Transverse colon (tissue), 4 donors: ENCODE measurements around the gene SERP2. TPM values are rescaled to one million over a fixed set of nuclear protein-coding genes. Genes with fewer than 3 reads are reported as not detected.
"Not testable (repeated sequence)": the region's sequence is repeated elsewhere in the genome, so short reads cannot be mapped to it uniquely, and the experiment has no call there.

Experiments used
- DNase-seq: peaks from one replicate; pipeline ENCODE4 v3.0.0-alpha.2; 2019
- H3K27ac ChIP-seq, 4 donors: fragments of 200-600 bp; sonication (generic); 2 replicates each; pipeline ENCODE4 v1.5.1; 2016 to 2018; ENCODE audit warnings: inconsistent platforms in 4 of 4
- H3K27me3 ChIP-seq: fragments of 200-600 bp; sonication (generic); 2 replicates; pipeline ENCODE4 v1.5.1; 2017; ENCODE audit warnings: inconsistent platforms
- H3K36me3 ChIP-seq, 4 donors: fragments of 200-600 bp; sonication (generic); 2 replicates each; pipeline ENCODE4 v1.5.1; 2017 to 2019; ENCODE audit warnings: inconsistent platforms in 4 of 4
- H3K4me1 ChIP-seq, 4 donors: fragments of 200-600 bp; sonication (generic); 2 replicates each; pipeline ENCODE4 v1.5.1; 2017 to 2020; ENCODE audit warnings: inconsistent platforms in 4 of 4
- H3K4me3 ChIP-seq, 4 donors: fragments of 200-600 bp; sonication (generic); 1 replicate in 1 of 4; 2 replicates in 3 of 4; pipeline versions ENCODE4 v1.5.1 to v1.6.1; 2017 to 2019; ENCODE audit warnings: inconsistent platforms in 4 of 4
- H3K9me3 ChIP-seq, 2 donors: fragments of 200-600 bp; sonication (generic); 2 replicates each; pipeline ENCODE4 v1.5.1; 2017 to 2019; ENCODE audit warnings: inconsistent platforms in 2 of 2
- CTCF ChIP-seq, 5 experiments: fragments of 200-600 bp in 3 of 5; fragments of 450-650 bp in 2 of 5; sonication (generic) in 3 of 5; IDR thresholded peaks; 1 replicate in 2 of 5; 2 replicates in 3 of 5; pipeline ENCODE4 v1.5.1; 2016 to 2017; ENCODE audit warnings: antibody characterized with exemption in 5 of 5, inconsistent platforms in 3 of 5, mild to moderate bottlenecking in 2 of 5, moderate library complexity in 1 of 5
- EP300 ChIP-seq: sonication (generic); formaldehyde crosslinking; IDR thresholded peaks from one replicate; pipeline ENCODE4 v1.6.1; 2017; ENCODE audit warnings: antibody characterized with exemption, low read depth
- POLR2A ChIP-seq: fragments of 450-650 bp; IDR thresholded peaks from one replicate; pipeline ENCODE4 v1.6.1; 2016; ENCODE audit warnings: antibody characterized with exemption, mild to moderate bottlenecking, moderate library complexity
- POLR2AphosphoS5 ChIP-seq, 3 donors: sonication (generic); formaldehyde crosslinking; IDR thresholded peaks; one replicate each; pipeline ENCODE4 v1.6.1; 2016; ENCODE audit warnings: antibody characterized with exemption in 3 of 3
- WGBS, 2 donors: methylation state at CpG; one replicate each; pipeline ENCODE4 v1.1.5; 2018; ENCODE audit warnings: low coverage in 1 of 2; 5-methylcytosine and 5-hydroxymethylcytosine counted together
- in situ Hi-C, 4 donors: fragments of 200-750 bp; cut with MboI; loops; one replicate each; pipeline versions ENCODE4 v1.15.0 to v1.15.1; 2017; ENCODE audit warnings: low sequenced_read_pairs in 3 of 4, low pct_ligation_motif_present in 1 of 4, low pct_unique_long_range_greater_than_20kb in 1 of 4
- intact Hi-C: fragments of 100-400 bp; cut with DNase I; formaldehyde crosslinking; loops from one replicate; pipeline ENCODE4 v1.15.1; 2023; ENCODE audit warnings: low total_unique reads
- total RNA-seq, 4 donors: library from RNA; depleted of rRNA; stranded (reverse); fragments of >200 nt; gene quantifications; one replicate each; pipeline ENCODE4 v1.1.0, GENCODE V29; 2016

SERP2 gene
- 1 to 10 TPM in 2 of 4 donors, not detected in 2; 1.8 to 2.4 TPM for total RNA-seq

DNA sequence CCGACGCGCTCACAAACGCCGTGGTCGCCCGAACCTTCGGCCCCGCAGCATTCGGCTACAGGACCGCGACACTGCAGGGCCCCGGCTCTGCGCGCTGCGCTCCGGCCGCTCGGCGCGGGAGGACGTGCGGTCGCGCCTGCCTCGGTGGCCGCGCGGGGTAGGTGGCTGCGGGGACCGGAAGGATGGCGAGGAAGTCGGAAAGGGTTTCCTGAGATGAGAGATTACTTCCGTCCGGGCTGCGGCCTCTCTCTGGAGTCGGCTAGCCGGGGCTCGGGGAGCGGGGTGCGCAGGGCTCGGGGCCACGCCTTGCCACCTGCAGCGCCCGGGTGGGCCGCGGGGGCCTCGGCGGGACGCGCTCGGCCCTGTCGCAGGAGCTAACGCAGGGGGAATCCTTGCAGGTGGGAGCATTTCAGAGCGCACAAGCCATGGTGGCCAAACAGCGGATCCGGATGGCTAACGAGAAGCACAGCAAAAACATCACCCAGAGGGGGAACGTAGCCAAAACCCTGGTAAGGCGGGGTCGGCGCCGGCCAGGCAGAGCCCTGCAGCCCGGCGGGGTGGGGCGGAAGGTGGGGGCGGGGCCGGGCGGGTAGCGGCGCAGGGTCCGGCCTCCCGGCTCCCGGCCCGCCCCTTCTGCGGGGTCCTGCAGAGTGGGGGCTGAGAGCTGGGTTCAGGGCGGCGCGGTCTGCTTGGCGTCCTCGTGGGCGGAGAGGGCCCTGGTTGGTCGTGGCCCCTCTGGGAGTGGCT lies at the start of gene SERP2:
Gene SERP2 (plus strand): TSS at position 224 of the 747 bp plus-strand sequence. CDS start 202 bp downstream, at position 426.
- Histone ChIP-seq H3K4me3 (peak within 1 kb of the TSS; percentile 45 to 64 (median 55)), H3K4me1 (peaks cover 11 to 32% (median 20%) of the 10 kb centered on the region in 4 donors), H3K27me3 (no peaks in the 10 kb centered on the region), H3K9me3 (no peaks in the 10 kb centered on the region), H3K27ac (peak within 1 kb of the TSS; percentile 69 to 77 (median 74)), H3K36me3 (no peaks in the 10 kb centered on the region)
- WGBS, 2 donors = 6% methylated on average over 53 of the region's 83 CpGs; no CpG with 5 or more reads in 1 of the 2 donors
- TF ChIP-seq POLR2AphosphoS5 (IDR thresholded peaks at IDR 0.05) (no peak), CTCF (IDR thresholded peaks at IDR 0.05) (no peak), EP300 (no peak), POLR2A (no peak)
- in situ Hi-C loops (no loop called here), intact Hi-C loops (no loop called here)
- no peak for DNase-seq

GRCh38 chr13:44326961-44327360 lies 46.7 kb upstream of the SERP2 start:
- TF ChIP-seq POLR2A (no peak), POLR2AphosphoS5 (IDR thresholded peaks at IDR 0.05) (no peak), CTCF (IDR thresholded peaks at IDR 0.05) (no peak), EP300 (no peak)
- no peaks in the 10 kb centered on the region for H3K9me3 ChIP-seq

GRCh38 chr13:44329041-44329440 lies 44.6 kb upstream of the SERP2 start:
- in situ Hi-C loops, H3K27me3 ChIP-seq, intact Hi-C loops, H3K36me3 ChIP-seq, H3K27ac ChIP-seq, H3K9me3 ChIP-seq, H3K4me3 ChIP-seq, DNase-seq: not testable (repeated sequence)
- peaks cover 3 to 16% (median 8%) of the 10 kb centered on the region in 4 donors for H3K4me1 ChIP-seq

More at GRCh38 chr13:44326961-44327360, 46.7 kb upstream of the SERP2 start:
- peak overlapping the region in 1 of 4 donors; percentile 16 for H3K27ac ChIP-seq
- in situ Hi-C loops = no loop called here
- no peak overlapping the region for H3K4me3 ChIP-seq
- no peaks in the 10 kb centered on the region for H3K36me3 ChIP-seq
- intact Hi-C loops = no loop called here
- 61 to 80% methylated on average over 1 to 2 of the region's 2 CpGs for WGBS, 2 donors
- DNase-seq = no peak
- H3K27me3 ChIP-seq = no peaks in the 10 kb centered on the region
- peaks cover 0 to 7% (median 3%) of the 10 kb centered on the region in 4 donors for H3K4me1 ChIP-seq

DNA sequence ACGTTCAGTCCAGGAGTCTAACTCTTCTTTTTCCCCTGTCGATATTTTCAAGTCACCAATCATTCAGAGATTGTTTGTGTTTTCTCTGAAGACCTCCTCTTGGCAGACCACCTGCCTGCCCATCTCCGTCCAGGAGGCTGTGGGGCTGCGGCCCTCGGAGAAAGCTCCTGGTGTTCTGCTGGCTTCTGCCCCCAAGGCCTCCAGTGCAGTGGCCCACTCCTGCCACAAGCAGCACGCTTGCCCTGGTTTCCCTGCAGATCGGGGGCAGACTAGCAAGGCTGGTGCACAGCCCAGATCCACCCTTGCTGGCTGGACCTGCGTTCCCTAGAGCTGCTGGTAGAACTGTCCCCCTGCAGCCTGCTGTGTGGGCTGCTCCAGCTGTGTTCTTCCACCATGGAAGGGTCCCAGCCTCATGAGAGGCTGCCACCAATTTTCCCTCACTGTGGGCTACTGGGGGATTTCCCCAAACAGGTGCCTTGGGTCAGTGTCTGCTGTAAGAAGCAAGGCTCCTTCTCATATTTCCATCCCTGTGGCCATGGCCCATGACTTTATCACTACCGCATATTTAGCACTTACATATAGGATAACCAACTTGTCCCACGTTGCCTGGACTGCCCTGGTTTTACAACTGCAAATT lies 43.6 kb upstream of the SERP2 start:
- in situ Hi-C loops = no loop called here
- no peak overlapping the region for H3K27ac ChIP-seq

More for the DNA sequence above, 43.6 kb upstream of the SERP2 start:
- peaks cover 3 to 16% (median 8%) of the 10 kb centered on the region in 4 donors for H3K4me1 ChIP-seq
- no peaks in the 10 kb centered on the region for H3K36me3 ChIP-seq
- no peaks in the 10 kb centered on the region for H3K9me3 ChIP-seq
- TF ChIP-seq EP300 = no peak
- TF ChIP-seq CTCF (IDR thresholded peaks at IDR 0.05) = no peak
- no peak for TF ChIP-seq POLR2A
- TF ChIP-seq POLR2AphosphoS5 (IDR thresholded peaks at IDR 0.05) = no peak
- 89 to 100% methylated on average over 6 to 8 of the region's 10 CpGs for WGBS, 2 donors
- H3K27me3 ChIP-seq = no peaks in the 10 kb centered on the region
- intact Hi-C loops = no loop called here
- DNase-seq = no peak
- no peak overlapping the region for H3K4me3 ChIP-seq
